ENCODE results near the gene CALML3.

CALML3 gene

GRCh38 chr10:5575482-5576153 is 50.9 kb downstream of the CALML3 start:
- TF ChIP-seq CTCF (IDR thresholded peaks at IDR 0.05; ENCODE audit: insufficient read depth, missing control alignments), result no peak
- DNase-seq (ENCODE audit: insufficient read length, low spot score) (no peak), FAIRE-seq (no peak)

GRCh38 chr10:5576154-5576748 is 51.5 kb downstream of the CALML3 start:
- FAIRE-seq, result no peak
- TF ChIP-seq CTCF (IDR thresholded peaks at IDR 0.05; ENCODE audit: insufficient read depth, missing control alignments), result no peak
- DNase-seq (ENCODE audit: insufficient read length, low spot score), result no peak

Data from D721Med (cell line).